Stimulated activated CD8-positive, alpha-beta memory T cell treated with anti-CD3 and anti-CD28 coated beads, Interleukin-12 subunit alpha, Interleukin-12 subunit beta, amount 100 ng/mL, for 4 hours (primary cell): Measurements from ENCODE around the gene RAB28.
"Not testable (repeated sequence)": the region's sequence is repeated elsewhere in the genome, so short reads cannot be mapped to it uniquely, and the experiment has no call there.

Experiments
- DNase-seq: peaks from one replicate; pipeline ENCODE4 v3.0.0-alpha.2; 2020; ENCODE audit warnings: low read depth

RAB28 gene

DNA sequence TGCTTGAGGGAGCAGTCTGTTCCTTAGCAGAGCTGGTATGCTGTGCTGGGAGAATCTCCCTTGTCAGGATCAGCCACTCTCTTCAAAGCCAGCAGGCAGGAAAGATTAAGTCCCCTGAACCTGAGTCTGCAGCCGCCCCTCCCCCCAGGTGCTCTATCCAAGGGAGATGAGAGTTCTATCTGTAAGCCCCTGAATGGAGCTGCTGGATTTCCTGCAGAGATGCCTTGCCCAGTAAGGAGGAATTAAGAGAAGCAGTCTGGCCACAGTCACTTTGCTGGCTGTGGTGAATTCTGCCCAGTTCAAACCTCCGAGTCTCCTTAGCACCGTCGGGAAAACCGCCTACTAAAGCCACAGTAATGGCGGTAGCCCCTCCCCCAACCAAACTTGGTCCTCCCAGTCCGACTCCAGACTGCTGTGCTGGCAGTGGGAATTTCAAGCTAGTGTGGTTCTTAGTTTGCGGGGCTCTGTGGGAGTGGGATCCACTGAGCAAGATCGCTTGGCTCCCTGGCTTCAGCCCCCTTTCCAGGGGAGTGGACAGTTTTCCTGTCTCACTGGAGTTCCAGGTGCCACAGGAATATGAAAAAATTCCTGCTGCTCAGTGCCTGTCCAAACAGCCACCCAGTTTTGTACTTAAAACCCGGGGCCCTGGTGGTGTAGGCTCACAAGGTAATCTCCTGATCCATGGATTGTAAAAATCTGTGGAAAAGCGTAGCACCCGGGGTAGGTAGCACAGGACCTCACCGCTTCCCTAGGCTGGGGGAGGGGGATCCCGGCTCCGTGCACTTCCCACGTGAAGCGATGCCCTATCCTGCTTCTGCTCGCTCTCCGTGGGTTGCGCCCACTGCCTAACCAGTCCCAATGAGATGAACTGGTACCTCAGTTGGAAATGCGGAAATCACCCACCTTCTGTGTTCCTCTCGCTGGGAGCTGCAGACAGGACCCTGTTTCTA is 38.0 kb downstream of the RAB28 start:
- no peak for DNase-seq

DNA sequence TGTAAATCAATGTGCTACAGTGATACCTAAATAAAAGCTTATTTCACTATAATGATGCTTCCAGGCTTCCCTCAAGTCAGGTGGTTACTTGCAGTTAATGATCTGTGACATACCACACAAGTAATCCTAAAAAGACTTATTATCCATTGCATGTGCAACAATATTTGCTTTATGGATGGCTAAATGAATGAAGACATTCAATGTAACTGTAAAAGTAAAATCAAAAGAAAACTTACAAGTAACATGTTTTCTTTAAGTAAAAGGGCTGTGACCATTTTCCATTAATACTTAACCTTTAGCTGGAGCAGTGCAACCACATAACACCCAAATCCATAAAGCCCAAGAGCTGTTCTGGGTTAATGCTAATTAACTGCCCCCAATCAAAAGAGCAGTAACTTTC is 42.6 kb downstream of the RAB28 start:
- no peak for DNase-seq

DNA sequence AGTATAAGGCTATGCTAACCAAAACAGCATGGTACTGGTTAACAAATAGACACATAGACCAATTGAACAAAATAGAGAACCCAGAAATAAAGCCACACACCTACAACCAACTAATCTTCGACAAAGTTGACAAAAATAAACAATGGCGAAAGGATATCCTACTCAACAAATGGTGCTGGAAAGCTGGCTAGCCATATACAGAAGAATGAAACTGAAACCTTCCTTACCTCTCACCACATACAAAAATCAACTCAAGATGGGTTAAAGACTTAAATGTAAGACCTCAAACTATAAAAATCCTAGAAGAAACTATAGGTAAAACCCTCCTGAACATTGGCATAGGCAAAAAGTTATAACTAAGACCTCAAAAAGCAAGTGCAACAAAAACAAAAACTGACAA is 47.2 kb downstream of the RAB28 start:
- DNase-seq: no peak

DNA sequence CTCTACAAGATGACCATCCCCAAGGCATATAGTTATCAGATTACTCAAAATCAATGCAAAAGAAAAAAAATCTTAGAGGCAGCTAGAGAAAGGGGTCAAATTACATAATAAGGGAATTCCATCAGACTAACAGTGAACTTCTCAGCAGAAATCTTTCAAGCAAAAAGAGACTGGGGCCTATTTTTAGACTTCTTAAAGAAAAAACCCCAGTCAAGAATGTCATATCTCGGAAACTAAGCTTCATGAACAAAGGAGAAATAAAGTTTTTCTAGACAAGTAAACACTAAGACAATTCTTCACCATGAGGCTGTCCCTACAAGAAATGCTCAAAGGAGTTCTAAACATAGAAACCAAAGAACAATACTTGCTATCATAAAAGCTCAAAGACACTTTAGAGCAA is 51.7 kb downstream of the RAB28 start:
- DNase-seq: no peak

DNA sequence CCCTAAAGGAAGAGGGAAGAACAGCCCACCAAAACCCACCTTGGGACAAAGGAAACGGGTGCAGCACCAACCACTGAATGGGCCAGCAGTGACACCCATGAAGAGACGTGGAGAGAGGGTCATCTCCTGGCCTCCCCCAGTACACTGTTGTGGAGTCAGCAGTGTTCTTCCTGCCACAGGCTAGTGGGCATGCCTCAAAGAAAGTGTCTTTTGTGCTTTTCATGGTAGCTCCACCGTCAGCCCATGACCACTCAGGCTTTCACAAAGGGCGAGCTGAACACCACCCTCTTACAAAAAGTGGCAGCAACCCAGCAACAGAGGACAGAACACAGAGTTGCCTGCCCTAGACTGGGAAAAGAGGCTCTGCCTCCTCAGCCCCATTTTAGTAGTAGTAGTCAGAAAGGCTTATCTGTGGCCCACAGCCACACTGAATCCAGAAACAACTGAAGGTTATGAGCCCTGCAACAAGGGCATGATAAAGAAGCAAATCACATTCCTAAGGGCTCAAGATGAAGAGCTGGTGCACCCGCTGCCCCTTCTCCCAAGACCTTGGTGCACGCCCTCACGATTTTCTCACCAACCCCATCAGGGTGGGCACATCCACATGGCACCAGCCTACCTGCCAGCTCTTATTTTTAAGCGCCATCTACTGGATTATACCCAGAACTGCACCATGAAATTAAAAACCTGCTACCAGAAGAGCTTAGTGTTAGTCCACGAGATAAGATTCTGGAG is 53.1 kb downstream of the RAB28 start:
- no peak for DNase-seq

DNA sequence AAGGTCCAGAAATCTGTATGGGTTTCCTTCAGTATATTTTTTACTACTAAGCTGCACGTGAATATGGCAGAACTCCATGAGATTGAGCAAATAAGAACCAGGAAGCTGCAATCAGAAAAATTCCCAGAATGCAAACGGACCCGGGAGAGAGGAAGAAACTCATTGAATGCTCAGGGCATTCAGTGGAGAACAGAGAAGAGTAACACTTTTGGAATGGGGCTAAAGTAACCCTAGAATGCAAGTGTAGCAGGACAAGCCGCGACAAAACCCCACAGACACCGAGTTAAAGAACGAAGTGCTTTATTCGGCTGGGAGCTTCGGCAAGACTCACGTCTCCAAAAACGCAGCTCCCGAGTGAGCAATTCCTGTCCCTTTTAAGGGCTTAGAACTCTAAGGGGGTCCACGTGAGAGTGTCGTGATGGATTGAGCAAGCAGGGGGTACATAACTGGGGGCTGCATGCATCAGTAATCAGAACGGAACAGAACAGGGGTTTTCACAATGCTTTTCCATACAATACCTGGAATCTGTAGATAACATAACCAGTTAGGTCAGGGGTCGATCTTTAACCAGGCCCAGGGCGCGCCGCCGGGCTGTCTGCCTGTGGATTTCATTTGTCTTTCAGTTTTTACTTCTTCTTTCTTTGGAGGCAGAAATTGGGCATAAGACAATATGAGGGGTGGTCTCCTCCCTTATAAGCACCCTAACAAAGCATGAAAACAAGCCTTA is 56.4 kb downstream of the RAB28 start:
- DNase-seq: no peak

DNA sequence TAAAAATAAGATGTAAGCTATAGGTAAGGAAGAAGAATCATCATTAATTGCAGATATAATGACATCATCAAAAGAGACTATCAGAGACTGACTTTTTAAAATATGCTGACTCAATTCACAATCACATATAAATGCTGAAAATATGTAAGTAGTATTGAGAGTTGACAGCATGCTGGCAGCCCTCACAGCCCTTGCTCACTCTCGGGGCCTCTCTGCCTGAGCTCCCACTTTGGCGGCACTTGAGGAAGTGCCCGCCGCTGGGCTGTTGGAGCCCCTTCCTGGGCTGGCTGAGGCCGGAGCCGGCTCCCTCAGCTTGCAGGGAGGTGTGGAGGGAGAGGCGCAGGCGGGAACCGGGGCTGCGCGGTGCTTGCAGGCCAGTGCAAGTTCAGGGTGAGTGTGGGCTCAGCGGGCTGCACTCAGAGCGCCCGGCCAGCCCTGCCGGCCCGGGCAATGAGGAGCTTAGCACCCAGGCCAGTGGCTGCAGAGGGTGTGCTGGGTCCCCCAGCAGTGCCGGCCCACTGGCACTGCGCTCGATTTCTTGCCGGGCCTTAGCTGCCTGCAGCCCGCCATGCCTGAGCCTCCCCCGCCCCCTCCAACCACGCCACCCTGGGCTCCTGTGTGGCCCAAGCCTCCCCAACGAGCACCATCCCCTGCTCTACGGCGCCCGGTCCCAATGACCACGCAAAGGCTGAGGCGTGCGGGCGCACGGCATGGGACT is 68.9 kb downstream of the RAB28 start:
- no peak for DNase-seq

DNA sequence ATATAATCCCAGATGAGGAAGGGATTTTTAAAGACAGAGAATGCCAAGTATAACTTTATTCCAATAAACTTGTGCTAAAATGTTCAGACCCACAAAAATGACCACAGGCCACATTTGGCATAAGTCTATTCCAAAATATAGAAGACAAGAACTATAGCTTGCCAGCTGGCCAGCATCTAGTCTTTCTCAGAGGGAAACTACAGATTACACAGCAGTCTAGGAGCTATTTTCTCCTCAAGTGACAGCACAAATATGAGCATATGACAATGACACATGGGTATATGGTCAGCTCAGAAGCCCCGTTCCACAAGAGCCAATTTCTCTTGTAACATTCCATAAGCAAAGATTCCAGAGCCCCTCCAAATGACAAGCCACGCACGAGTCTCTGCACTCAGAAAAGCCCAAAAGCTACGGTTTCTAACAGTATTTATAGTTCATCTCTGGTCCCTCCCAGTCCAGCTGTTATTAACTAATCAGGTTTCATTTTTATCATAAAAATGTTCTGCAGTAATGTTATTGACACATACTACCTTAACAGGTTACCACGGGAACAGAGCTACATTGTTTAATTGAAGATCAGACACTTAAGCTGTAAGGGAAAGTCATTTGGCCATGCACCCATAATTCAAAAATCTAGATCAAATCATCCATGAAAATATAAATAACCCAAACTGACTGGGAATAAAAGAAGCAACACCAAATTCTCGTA is 70.3 kb downstream of the RAB28 start:
- no peak for DNase-seq

DNA sequence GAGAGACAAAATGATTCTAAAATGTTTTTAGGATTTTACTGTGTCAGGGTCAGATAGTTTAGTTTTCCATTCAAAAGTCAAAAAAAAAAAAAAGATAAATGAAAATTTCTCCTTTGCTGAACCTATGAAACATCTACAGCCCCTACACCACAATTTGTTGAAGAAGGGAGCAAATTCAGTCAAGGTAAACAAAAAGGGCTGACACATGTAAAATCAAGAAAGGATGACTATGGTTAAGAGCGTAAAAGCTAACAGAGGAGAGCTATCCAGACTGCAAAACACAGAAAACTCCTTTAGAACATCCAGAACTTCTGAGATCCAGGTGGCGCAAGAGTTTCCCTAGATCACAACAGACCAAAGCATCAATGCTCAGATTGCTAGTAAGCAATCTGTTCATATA is 72.2 kb downstream of the RAB28 start:
- no peak for DNase-seq

DNA sequence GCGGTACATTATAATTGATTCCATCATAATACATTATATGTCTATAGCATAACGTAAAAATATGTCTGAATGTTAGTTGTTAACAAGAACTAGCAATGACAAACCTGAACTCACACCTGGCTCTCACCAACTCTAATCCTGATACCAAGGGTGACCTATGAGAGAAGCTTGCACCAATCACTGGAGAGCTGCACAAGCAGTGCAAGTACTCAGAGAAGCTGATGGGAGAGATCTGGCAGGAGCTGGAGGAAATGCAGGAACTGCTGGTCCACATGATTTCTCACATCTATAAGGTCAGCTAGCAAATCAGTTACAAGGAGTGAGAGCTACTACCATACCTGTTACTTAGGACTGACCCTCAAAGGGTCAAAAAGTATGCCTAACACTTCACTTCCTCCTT is 74.8 kb downstream of the RAB28 start:
- DNase-seq: no peak

DNA sequence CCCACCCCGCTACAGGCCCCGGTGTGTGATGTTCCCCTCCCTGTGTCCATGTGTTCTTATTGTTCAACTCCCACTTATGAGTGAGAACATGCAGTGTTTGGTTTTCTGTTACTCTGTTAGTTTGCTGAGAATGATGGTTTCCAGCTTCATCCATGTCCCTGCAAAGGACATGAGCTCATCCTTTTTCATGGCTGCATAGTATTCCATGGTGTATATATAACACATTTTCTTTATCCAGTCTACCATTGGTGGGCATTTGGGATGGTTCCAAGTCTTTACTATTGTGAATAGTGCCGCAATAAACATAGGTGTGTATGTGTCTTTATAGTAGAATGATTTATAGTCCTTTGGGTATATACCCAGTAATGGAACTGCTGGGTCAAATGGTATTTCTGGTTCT is 78.0 kb downstream of the RAB28 start:
- DNase-seq: not testable (repeated sequence)

DNA sequence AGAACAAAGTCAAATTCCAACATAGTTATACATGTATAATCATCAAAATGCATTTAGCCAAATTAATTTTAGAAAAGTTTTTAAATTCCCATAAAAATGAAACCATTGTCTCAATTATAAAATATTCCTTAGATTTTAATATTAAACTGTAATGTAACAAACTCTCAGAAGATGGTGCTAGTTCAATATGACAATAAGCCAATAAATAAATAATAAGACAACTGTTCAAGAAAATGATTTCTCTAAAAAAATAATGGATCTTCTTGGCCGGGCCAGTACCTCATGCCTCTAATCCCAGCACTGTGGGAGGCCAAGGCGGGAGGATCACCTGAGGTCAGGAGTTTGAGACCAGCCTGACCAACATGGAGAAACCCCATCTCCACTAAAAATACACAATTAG is 80.3 kb downstream of the RAB28 start:
- no peak for DNase-seq

DNA sequence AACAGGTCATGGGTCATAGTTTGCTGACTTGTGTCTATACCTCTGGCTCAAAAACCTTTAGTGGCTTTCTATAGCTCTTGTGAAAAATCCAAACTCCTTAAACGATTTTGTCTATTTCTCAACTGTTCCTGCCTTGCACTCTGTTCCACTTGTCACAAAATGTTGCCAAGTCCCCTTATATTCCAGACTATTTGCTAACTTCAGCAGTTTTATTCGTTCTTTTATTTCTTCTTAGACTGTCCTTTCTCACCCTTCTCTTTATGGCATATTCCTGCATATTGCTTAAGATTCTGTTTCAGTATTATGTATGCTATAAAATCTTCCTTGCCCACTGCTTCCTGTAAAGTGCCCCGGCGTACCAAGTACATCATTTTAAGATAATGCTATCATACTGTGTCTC is 80.8 kb downstream of the RAB28 start:
- DNase-seq: no peak

DNA sequence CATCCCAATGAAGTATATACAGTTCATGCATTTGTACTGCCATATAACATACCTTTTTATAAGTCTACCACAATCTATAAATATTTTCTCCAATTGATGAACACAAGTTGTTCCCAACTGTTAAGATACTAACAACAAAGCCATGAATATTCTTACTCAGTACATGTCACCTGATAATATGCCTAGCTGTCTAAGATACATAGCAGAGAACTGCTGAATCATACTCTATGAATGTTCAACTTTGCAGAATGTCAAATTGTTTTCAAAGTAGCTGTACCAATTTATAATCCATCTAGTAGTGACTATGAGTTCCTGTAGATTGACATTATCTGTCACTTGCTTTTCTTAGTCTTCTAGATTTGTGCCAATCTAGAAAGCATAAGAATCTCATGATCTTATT is 84.9 kb downstream of the RAB28 start:
- DNase-seq: no peak

DNA sequence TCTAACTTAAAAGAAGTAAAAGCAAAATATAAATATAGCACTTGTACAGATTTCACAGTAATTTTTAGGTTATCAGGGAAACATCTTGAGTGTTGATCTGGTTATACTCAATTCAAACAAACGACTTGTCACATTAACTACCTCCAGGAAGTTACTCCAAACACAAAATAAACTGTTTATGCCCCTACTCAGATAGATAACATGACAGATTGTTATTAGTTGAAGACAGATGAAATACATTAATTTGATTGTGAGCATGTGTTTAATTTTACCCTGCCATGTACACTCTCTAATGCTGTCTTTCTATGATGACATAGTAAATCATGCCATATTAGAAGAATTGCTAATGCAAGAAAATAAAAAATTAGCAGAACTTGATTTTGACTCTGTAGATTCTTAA is 88.0 kb downstream of the RAB28 start:
- DNase-seq: no peak

DNA sequence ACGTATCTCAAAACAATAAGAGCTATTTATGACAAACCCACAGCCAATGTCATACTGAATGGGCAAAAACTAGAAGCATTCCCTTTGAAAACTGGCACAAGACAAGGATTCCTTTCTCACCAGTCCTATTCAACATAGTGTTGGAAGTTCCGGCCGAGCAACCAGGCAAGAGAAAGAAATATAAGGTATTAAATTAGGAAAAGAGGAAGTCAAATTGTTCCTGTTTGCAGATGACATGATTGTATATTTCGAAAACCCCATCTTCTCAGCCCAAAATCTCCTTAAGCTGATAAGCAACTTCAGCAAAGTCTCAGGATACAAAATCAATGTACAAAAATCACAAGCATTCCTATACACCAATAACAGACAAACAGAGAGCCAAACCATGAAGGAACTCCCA is 94.2 kb downstream of the RAB28 start:
- not testable (repeated sequence) for DNase-seq

DNA sequence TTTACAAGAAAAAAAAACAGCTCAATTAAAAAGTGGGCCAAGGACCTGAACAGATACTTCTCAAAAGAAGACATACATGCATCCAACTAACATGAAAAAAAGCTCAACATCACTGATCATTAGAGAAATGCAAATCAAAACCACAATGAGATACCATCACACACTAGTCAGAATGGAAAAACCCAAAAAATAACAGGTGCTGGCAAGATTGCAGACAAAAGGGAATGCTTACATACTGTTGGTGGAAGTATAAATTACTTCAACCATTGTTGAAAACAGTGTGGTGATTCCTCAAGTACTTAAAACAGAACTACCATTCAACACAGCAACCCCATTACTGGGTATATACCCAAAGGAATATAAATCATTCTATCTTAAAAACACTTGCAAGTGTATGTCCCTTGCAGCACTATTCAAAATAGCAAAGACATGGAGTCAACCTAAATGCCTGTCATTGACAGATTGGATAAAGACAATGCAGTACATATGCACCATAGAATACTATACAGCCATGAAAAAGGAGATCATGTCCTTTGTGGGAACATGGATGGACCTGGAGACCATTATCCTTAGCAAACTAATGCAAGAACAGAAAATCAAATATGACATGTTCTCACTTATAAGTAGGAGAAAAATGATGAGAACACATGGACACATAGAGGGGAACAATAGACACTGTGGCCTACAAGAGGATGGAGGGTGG is 97.6 kb downstream of the RAB28 start:
- DNase-seq: no peak

DNA sequence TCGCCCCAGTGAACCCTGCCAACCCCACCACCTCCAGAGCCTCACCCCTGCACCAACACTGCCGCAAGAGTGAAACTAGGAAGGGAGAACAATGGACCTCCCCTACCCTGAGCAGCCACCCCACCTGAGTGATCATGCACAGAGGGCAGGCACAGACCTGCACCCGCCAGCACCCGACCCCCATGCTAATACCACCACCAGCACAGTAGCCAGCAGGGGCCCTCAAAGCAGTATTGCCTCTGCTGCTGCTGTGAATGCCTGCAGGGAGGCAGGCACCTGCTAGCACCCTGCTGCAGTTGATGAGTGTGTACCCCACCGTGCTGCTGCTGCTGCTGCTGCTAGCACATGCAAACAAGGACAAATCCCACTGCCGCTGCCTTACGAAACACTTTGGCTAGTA is 100.1 kb downstream of the RAB28 start:
- DNase-seq: no peak

DNA sequence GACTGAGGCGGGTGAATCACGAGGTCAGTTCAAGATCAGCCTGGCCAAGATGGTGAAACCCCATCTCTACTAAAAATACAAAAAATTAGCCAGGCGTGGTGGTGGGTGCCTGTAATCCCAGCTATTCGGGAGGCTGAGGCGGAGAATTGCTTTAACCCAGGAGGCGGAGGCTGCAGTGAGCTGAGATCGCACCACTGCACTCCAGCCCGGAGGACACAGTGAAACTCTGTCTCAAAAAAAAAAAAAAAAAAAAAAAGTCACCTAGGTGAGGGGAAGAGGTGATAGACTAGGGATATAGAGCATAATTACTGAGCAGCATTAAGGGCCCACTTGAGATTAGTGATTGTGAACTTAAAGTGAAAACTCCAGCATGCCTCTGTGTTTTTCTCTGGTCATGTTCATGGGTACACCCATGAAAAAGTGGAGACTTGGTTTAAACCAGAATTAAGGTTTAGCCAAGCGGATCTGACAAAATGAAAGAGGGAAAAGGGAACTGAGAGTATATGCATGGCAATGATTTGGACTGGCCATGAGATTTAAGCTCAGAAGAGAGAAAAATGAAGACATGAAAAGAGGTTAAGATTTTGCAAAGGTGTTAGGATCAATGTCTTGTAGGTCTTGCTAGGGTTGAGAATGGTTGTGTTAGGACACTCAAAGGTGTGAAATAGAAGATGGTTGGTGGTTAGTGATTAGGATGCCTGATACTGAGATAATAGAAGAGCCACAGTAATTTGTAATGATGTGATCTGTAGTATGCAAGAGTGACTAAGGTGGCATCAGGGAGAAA is 105.0 kb downstream of the RAB28 start:
- DNase-seq: no peak

DNA sequence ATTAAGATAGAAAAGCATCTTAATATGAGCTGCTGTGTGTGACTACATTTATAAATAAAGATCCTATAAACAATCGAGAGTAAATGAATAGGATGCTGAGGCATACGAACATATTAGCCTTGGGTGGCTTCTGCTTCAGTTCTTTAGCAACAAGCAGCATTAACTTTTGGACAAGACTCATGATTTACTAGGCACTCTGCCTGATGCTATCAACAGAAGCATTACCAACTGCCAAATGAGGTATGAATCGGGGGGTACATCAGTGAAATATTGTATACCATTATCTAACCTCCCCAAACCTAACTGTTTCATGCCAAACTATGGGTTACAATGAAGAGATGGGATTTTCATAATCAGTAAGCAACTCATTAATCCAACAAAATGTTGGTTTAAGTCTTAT is 113.1 kb downstream of the RAB28 start:
- no peak for DNase-seq
